H1 (cell line): ENCODE results near the gene MYH9. TPM values are rescaled to one million over a fixed set of nuclear protein-coding genes. Genes with fewer than 3 reads are reported as not detected.

ENCODE experiments used
- CTCF ChIA-PET: fragments of 300-600 bp; sonication (Branson Sonifier 250); formaldehyde crosslinking; loops from one replicate; lab custom pipeline; 2021; ENCODE audit not compliant: partially characterized antibody; lab: Charles Lee
- POLR2A ChIA-PET: fragments of 300-600 bp; sonication (Branson Sonifier 250); formaldehyde crosslinking; loops from one replicate; lab custom pipeline; 2021; ENCODE audit warnings: inconsistent platforms; ENCODE audit not compliant: partially characterized antibody; lab: Charles Lee
- DNase-seq, 2 experiments: peaks; one replicate each; pipeline versions ENCODE4 v3.0.0 to v3.0.0-alpha.2; 2010 to 2022; ENCODE audit warnings: low spot score in 2 of 2, low read depth in 1 of 2, mixed read lengths in 1 of 2
- FAIRE-seq: peaks from 2 replicates; lab custom pipeline; 2011; peaks lifted over from hg19 to GRCh38; lab: Jason Lieb, UNC
- H2AFZ ChIP-seq: 2 replicates; pipeline ENCODE4 v1.8.1; 2012; ENCODE audit warnings: low read length, inconsistent platforms
- H2AK5ac ChIP-seq: 2 replicates; pipeline ENCODE4 v1.6.1; 2013; ENCODE audit warnings: low read depth, low read length
- H2BK120ac ChIP-seq: replicated peaks from 2 replicates; pipeline ENCODE3; 2013; ENCODE audit warnings: low read depth, low read length, inconsistent platforms
- H2BK12ac ChIP-seq: 2 replicates; pipeline ENCODE4 v1.6.1; 2013; ENCODE audit warnings: low read depth, low read length
- H2BK15ac ChIP-seq: 2 replicates; pipeline ENCODE4 v1.6.1; 2013; ENCODE audit warnings: low read length
- H2BK20ac ChIP-seq: 2 replicates; pipeline ENCODE4 v1.6.1; 2013; ENCODE audit warnings: low read length
- H2BK5ac ChIP-seq: 2 replicates; pipeline ENCODE4 v1.6.1; 2013; ENCODE audit warnings: low read depth, low read length
- H3K14ac ChIP-seq: 2 replicates; pipeline ENCODE4 v1.6.1; 2013; ENCODE audit warnings: inconsistent platforms; ENCODE audit not compliant: insufficient read length
- H3K18ac ChIP-seq: 2 replicates; pipeline ENCODE4 v1.6.1; 2013; ENCODE audit warnings: low read length; ENCODE audit errors: extremely low read depth
- H3K23ac ChIP-seq: 2 replicates; pipeline ENCODE4 v1.6.1; 2013; ENCODE audit warnings: inconsistent platforms; ENCODE audit not compliant: insufficient read length
- H3K23me2 ChIP-seq: 2 replicates; pipeline ENCODE4 v1.6.1; 2013; ENCODE audit warnings: low read depth, low read length
- H3K27ac ChIP-seq: 2 replicates; pipeline ENCODE4 v1.6.1; 2011; ENCODE audit warnings: low read depth, low read length, inconsistent platforms
- H3K27me3 ChIP-seq, 4 experiments: replicated peaks in 1 of 4; 1 replicate in 1 of 4; 2 replicates in 3 of 4; pipeline versions ENCODE4 v1.6.1 to v1.8.1; 2011 to 2013; ENCODE audit warnings: low read length in 3 of 4, mild to moderate bottlenecking in 3 of 4, inconsistent platforms in 2 of 4, mixed read lengths in 2 of 4, moderate library complexity in 1 of 4; ENCODE audit not compliant: control insufficient read depth in 3 of 4, insufficient read depth in 3 of 4; ENCODE audit errors: extremely low read depth in 1 of 4
- H3K36me3 ChIP-seq, 4 experiments: 2 replicates each; pipeline versions ENCODE4 v1.6.1 to v1.8.1; 2011 to 2013; ENCODE audit warnings: mild to moderate bottlenecking in 4 of 4, low read length in 3 of 4, moderate library complexity in 2 of 4, control low read depth in 1 of 4, inconsistent platforms in 1 of 4; ENCODE audit not compliant: insufficient read depth in 4 of 4, control insufficient read depth in 2 of 4
- H3K4ac ChIP-seq: replicated peaks from 2 replicates; pipeline ENCODE3; 2013; ENCODE audit warnings: low read length, low read depth, mixed read lengths, inconsistent platforms; ENCODE audit not compliant: insufficient read length
- H3K4me1 ChIP-seq, 4 experiments: replicated peaks in 1 of 4; 1 replicate in 1 of 4; 2 replicates in 3 of 4; pipeline versions ENCODE4 v1.6.1 to v1.8.1; 2011 to 2013; ENCODE audit warnings: low read length in 3 of 4, inconsistent platforms in 2 of 4, mixed read lengths in 1 of 4; ENCODE audit not compliant: insufficient read depth in 4 of 4, control insufficient read depth in 3 of 4
- H3K4me2 ChIP-seq, 2 experiments: 2 replicates each; pipeline versions ENCODE4 v1.6.1 to v1.8.1; 2011 to 2013; ENCODE audit warnings: low read depth in 2 of 2, low read length in 2 of 2, control low read depth in 1 of 2, inconsistent platforms in 1 of 2, mild to moderate bottlenecking in 1 of 2; ENCODE audit not compliant: insufficient read depth in 1 of 2
- H3K4me3 ChIP-seq, 4 experiments: fragments of 200-600, 300-600 bp in 1 of 4; sonication (generic), shearing (Covaris generic), sonication (Bioruptor Twin) in 1 of 4; 2 replicates each; pipeline versions ENCODE4 v1.5.1 to v1.8.1; 2011 to 2016; ENCODE audit warnings: low read length in 4 of 4, low read depth in 3 of 4, control low read depth in 2 of 4, inconsistent platforms in 2 of 4, mild to moderate bottlenecking in 2 of 4, mixed read lengths in 1 of 4, moderate library complexity in 1 of 4; ENCODE audit not compliant: insufficient read depth in 2 of 4; ENCODE audit errors: extremely low read depth in 1 of 4
- H3K56ac ChIP-seq: replicated peaks from 2 replicates; pipeline ENCODE3; 2013; ENCODE audit warnings: low read depth, mild to moderate bottlenecking, mixed read lengths, low read length, inconsistent platforms; ENCODE audit not compliant: insufficient read length
- H3K79me1 ChIP-seq: 2 replicates; pipeline ENCODE4 v1.6.1; 2013; ENCODE audit warnings: low read depth, low read length, control low read depth
- H3K79me2 ChIP-seq, 2 experiments: 2 replicates each; pipeline versions ENCODE4 v1.6.1 to v1.8.1; 2012 to 2013; ENCODE audit warnings: low read length in 2 of 2, mild to moderate bottlenecking in 2 of 2, inconsistent platforms in 1 of 2; ENCODE audit not compliant: insufficient read depth in 2 of 2, control insufficient read depth in 1 of 2
- H3K9ac ChIP-seq, 4 experiments: replicated peaks in 1 of 4; 1 replicate in 1 of 4; 2 replicates in 3 of 4; pipeline versions ENCODE4 v1.6.1 to v1.8.1; 2011 to 2013; ENCODE audit warnings: low read depth in 3 of 4, low read length in 3 of 4, control low read depth in 2 of 4, mild to moderate bottlenecking in 2 of 4, moderate library complexity in 2 of 4, inconsistent platforms in 1 of 4; ENCODE audit errors: extremely low read depth in 1 of 4
- H3K9me3 ChIP-seq, 2 experiments: 2 replicates each; pipeline versions ENCODE4 v1.6.1 to v1.8.1; 2012 to 2013; ENCODE audit warnings: mild to moderate bottlenecking in 2 of 2, moderate library complexity in 2 of 2, control low read depth in 1 of 2, inconsistent platforms in 1 of 2, low read depth in 1 of 2, low read length in 1 of 2, mixed read lengths in 1 of 2; ENCODE audit not compliant: insufficient read depth in 2 of 2
- H4K20me1 ChIP-seq, 2 experiments: replicated peaks in 1 of 2; 2 replicates each; pipeline versions ENCODE3 to v1.8.1; 2011 to 2013; ENCODE audit warnings: inconsistent platforms in 2 of 2, low read length in 2 of 2, mild to moderate bottlenecking in 1 of 2; ENCODE audit not compliant: insufficient read depth in 2 of 2, control insufficient read depth in 1 of 2
- H4K5ac ChIP-seq: 2 replicates; pipeline ENCODE4 v1.6.1; 2013; ENCODE audit warnings: low read length, low read depth, mixed read lengths, inconsistent platforms; ENCODE audit not compliant: insufficient read length
- H4K8ac ChIP-seq: 2 replicates; pipeline ENCODE4 v1.8.0; 2013; ENCODE audit warnings: mild to moderate bottlenecking, moderate library complexity, low read length, inconsistent platforms; ENCODE audit not compliant: insufficient read depth; ENCODE audit errors: extremely low read depth
- H4K91ac ChIP-seq: replicated peaks from 2 replicates; pipeline ENCODE3; 2013; ENCODE audit warnings: low read length, mixed read lengths, inconsistent platforms; ENCODE audit not compliant: insufficient read length
- BACH1 ChIP-seq: IDR thresholded peaks from 2 replicates; pipeline ENCODE4 v1.6.1; 2012; ENCODE audit warnings: low read length, improper control_type of control experiment
- EGR1 ChIP-seq: IDR thresholded peaks from 2 replicates; pipeline ENCODE4 v1.6.1; 2011; ENCODE audit warnings: low read depth, low read length, borderline replicate concordance
- EZH2 ChIP-seq: fragments of 200-600 bp; sonication (generic); IDR thresholded peaks from 2 replicates; pipeline ENCODE4 v1.7.1; 2012; ENCODE audit warnings: low read depth, mild to moderate bottlenecking, moderate library complexity, low read length, inconsistent platforms; ENCODE audit not compliant: severe bottlenecking
- MAFK ChIP-seq: IDR thresholded peaks from 2 replicates; pipeline ENCODE4 v1.6.1; 2012; ENCODE audit warnings: low read depth, mild to moderate bottlenecking, improper control_type of control experiment, low read length
- NANOG ChIP-seq: IDR thresholded peaks from 2 replicates; pipeline ENCODE4 v1.6.1; 2011; ENCODE audit warnings: low read length, low read depth, mild to moderate bottlenecking, inconsistent platforms; ENCODE audit not compliant: insufficient read depth, poor library complexity, severe bottlenecking
- RFX5 ChIP-seq: IDR thresholded peaks from 2 replicates; pipeline ENCODE4 v1.6.1; 2011; ENCODE audit warnings: low read depth, low read length, improper control_type of control experiment, borderline replicate concordance
- RXRA ChIP-seq: IDR thresholded peaks from 2 replicates; pipeline ENCODE4 v1.6.1; 2011; ENCODE audit warnings: low read depth, mild to moderate bottlenecking, low read length, moderate library complexity; ENCODE audit not compliant: insufficient read depth
- WGBS, 2 experiments: shearing (Covaris generic) in 1 of 2; methylation state at CpG; one replicate each; pipeline versions ENCODE4 v1.1.6 to v1.1.7; 2013 to 2015; ENCODE audit warnings: low lambda C conversion rate in 2 of 2, mixed read lengths in 2 of 2, inconsistent platforms in 1 of 2, low coverage in 1 of 2, missing lambda C conversion rate in 1 of 2; ENCODE audit not compliant: insufficient replicate concordance in 2 of 2, insufficient coverage in 1 of 2, insufficient read length in 1 of 2; ENCODE audit errors: extremely low coverage in 1 of 2, missing lambda C conversion rate in 1 of 2; 5-methylcytosine and 5-hydroxymethylcytosine counted together
- polyA plus RNA-seq, 7 experiments: library from polyadenylated mRNA; depleted of rRNA in 3 of 7; stranded (reverse) in 5 of 7; unstranded in 2 of 7; fragments of >200 nt in 5 of 7; fragments of 200-250 nt in 2 of 7; gene quantifications; 1 replicate in 5 of 7; 2 replicates in 1 of 7; 4 replicates in 1 of 7; pipeline versions ENCODE4 v1.2.1 to v1.2.3, GENCODE V29; 2011 to 2013; ENCODE audit warnings: missing spikeins in 2 of 7, mixed read lengths in 2 of 7
- total RNA-seq: library from RNA; stranded (reverse); fragmentation: NEBNext Ultra II Directional; extraction: Animal tissue kit (Norgen Biotek cat#: 25700); gene quantifications from 2 replicates; pipeline ENCODE4 v1.2.1, GENCODE V29; 2021
- TF ChIP-seq, protein P1 (sequence below): IDR thresholded peaks from 2 replicates; pipeline ENCODE4 v1.6.1; 2012; ENCODE audit warnings: inconsistent platforms
- TF ChIP-seq, protein P2 (sequence below): IDR thresholded peaks from 2 replicates; pipeline ENCODE4 v1.6.1; 2011; ENCODE audit warnings: low read length, improper control_type of control experiment

Gene MYH9
- total and polyA plus RNA-seq, 2 of the 8 experiments (the other 6 are each of a cell fraction or from before 2014, with no cell fraction given), result 24.9 to 322 TPM

DNA sequence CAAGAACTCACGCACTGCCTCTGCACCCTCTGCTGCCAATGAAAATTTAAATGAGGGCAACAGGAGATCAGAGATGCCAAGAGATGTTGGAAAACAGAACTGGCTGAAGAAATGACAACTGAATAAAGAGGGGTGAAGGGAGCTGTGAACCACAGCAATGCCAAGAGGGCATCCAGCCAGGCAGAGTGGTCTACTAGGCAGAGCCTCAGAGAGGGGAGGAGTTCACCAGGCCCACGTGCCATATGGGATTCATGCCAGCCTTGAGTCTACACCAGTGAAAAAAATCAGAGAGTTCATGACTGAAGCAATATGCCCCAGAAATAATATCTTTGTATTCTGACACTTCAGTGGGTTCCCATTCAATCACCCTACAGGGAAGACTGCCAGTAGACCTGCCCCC, 152.8 kb downstream of the MYH9 start:
- Histone ChIP-seq H2BK120ac (no peak overlapping the region), H2AFZ (no peak overlapping the region), H3K4me2 (no peak overlapping the region), H2BK20ac (no peak overlapping the region), H3K79me2 (peaks cover 0 to 5% of the 10 kb centered on the region in 2 experiments; a peak in 1 of 4 replicates), H2BK12ac (no peak overlapping the region), H3K56ac (no peak overlapping the region), H3K9ac (no peak overlapping the region), H3K27me3 (no peaks in the 10 kb centered on the region), H3K14ac (no peak overlapping the region), H3K23ac (no peak overlapping the region), H3K79me1 (no peaks in the 10 kb centered on the region), H4K8ac (no peak overlapping the region), H3K23me2 (peaks cover 3% of the 10 kb centered on the region), H3K36me3 (peaks cover 0 to 3% (median 0%) of the 10 kb centered on the region in 4 experiments; a peak in 1 of 8 replicates), H4K5ac (no peak overlapping the region), H3K4me3 (no peak overlapping the region), H2AK5ac (no peak overlapping the region), H4K20me1 (no peaks in the 10 kb centered on the region), H3K4me1 (peaks cover 0 to 16% (median 9%) of the 10 kb centered on the region in 4 experiments; a peak in 6 of 7 replicates), H2BK15ac (no peak overlapping the region), H3K18ac (no peak overlapping the region), H3K27ac (no peak overlapping the region), H4K91ac (no peak overlapping the region), H3K9me3 (no peaks in the 10 kb centered on the region), H2BK5ac (no peak overlapping the region), H3K4ac (no peak overlapping the region)
- no peak for DNase-seq
- POLR2A ChIA-PET, result interaction anchor here (1.6 kb wide), 1 partner anchor 10 kb away, joined by 3 read pairs; no protein-coding TSS in a partner anchor
- FAIRE-seq, result no peak
- WGBS, 2 experiments, result 90% methylated on average over 2 of the region's 2 CpGs; no CpG with 5 or more reads in 1 of the 2 experiments
- CTCF ChIA-PET, result interaction anchor here (0.9 to 4.0 kb wide), 5 partner anchors 9 to 54 kb away, joined by 3 to 20 read pairs (median 4); no protein-coding TSS in a partner anchor
- TF ChIP-seq EGR1 (no peak), NANOG (no peak), EZH2 (no peak), RFX5 (no peak), BACH1 (no peak), RXRA (no peak), MAFK (no peak)
- TF ChIP-seq, protein P1, sequence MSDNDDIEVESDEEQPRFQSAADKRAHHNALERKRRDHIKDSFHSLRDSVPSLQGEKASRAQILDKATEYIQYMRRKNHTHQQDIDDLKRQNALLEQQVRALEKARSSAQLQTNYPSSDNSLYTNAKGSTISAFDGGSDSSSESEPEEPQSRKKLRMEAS, result no peak
- TF ChIP-seq, protein P2, sequence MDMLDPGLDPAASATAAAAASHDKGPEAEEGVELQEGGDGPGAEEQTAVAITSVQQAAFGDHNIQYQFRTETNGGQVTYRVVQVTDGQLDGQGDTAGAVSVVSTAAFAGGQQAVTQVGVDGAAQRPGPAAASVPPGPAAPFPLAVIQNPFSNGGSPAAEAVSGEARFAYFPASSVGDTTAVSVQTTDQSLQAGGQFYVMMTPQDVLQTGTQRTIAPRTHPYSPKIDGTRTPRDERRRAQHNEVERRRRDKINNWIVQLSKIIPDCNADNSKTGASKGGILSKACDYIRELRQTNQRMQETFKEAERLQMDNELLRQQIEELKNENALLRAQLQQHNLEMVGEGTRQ, result no peak
